Transverse colon (tissue), 3 donors: ENCODE results near the gene PREX1.

Experiments
- EP300 ChIP-seq: sonication (generic); formaldehyde crosslinking; IDR thresholded peaks from one replicate; pipeline ENCODE4 v1.6.1; 2017; ENCODE audit warnings: antibody characterized with exemption, low read depth
- TF ChIP-seq, protein P1 (sequence below), 5 experiments: fragments of 200-600 bp in 3 of 5; fragments of 450-650 bp in 2 of 5; sonication (generic) in 3 of 5; IDR thresholded peaks; 1 replicate in 2 of 5; 2 replicates in 3 of 5; pipeline ENCODE4 v1.5.1; 2016 to 2017; ENCODE audit warnings: antibody characterized with exemption in 5 of 5, inconsistent platforms in 3 of 5, mild to moderate bottlenecking in 2 of 5, moderate library complexity in 1 of 5

DNA sequence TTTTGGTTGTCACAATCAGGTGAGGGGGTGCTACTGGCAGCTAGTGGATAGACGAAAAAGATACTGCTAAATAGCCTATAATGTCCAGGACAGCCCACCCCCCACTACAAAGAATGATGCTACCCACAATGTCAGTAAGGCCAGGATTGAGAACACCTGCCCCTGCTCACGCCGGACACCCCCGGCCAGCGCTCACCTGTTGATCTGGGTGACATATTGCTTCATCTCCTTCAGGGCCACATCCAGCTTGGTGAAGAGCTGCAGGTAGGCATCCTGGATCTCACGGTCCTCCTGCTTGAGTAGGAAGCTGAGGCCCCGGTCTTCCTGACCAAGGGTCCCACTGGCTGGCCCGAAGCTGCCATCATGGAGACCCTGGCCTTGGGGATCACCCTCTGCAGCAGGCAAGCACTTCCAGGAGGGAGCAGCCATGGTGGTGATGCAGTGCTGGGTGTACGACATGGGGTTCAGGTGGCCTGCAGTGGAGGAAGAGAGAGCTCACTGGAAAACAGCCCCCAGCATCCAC is 178.6 kb downstream of the PREX1 start:
- no peak for TF ChIP-seq EP300
- TF ChIP-seq, protein P1, sequence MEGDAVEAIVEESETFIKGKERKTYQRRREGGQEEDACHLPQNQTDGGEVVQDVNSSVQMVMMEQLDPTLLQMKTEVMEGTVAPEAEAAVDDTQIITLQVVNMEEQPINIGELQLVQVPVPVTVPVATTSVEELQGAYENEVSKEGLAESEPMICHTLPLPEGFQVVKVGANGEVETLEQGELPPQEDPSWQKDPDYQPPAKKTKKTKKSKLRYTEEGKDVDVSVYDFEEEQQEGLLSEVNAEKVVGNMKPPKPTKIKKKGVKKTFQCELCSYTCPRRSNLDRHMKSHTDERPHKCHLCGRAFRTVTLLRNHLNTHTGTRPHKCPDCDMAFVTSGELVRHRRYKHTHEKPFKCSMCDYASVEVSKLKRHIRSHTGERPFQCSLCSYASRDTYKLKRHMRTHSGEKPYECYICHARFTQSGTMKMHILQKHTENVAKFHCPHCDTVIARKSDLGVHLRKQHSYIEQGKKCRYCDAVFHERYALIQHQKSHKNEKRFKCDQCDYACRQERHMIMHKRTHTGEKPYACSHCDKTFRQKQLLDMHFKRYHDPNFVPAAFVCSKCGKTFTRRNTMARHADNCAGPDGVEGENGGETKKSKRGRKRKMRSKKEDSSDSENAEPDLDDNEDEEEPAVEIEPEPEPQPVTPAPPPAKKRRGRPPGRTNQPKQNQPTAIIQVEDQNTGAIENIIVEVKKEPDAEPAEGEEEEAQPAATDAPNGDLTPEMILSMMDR (IDR thresholded peaks at IDR 0.05): no peak
